Kidney (tissue), 14 donors: ENCODE data around the gene DNAJC1. TPM values are rescaled to one million over a fixed set of nuclear protein-coding genes. Genes with fewer than 3 reads are reported as not detected.

Experiments used
- DNase-seq, 5 donors: peaks; one replicate each; pipeline ENCODE4 v3.0.0-alpha.2; 2013 to 2020
- FAIRE-seq: peaks from 2 replicates; lab custom pipeline; 2012; peaks lifted over from hg19 to GRCh38; lab: Jason Lieb, UNC
- H3K27ac ChIP-seq, 2 donors: one replicate each; pipeline ENCODE4 v1.7.0; 2013; ENCODE audit warnings: low read depth in 2 of 2, low read length in 2 of 2, inconsistent platforms in 1 of 2
- H3K27me3 ChIP-seq: one replicate; pipeline ENCODE4 v1.7.1; 2013; ENCODE audit warnings: low read length, inconsistent platforms; ENCODE audit not compliant: control insufficient read depth, insufficient read depth
- H3K36me3 ChIP-seq, 3 donors: one replicate each; pipeline versions ENCODE4 v1.7.0 to v1.7.1; 2013; ENCODE audit warnings: low read length in 3 of 3, control low read depth in 1 of 3, inconsistent platforms in 1 of 3; ENCODE audit not compliant: insufficient read depth in 3 of 3, control insufficient read depth in 2 of 3
- H3K4me1 ChIP-seq, 3 donors: one replicate each; pipeline versions ENCODE4 v1.7.0 to v1.7.1; 2013; ENCODE audit warnings: low read length in 3 of 3, inconsistent platforms in 1 of 3, low read depth in 1 of 3; ENCODE audit not compliant: control insufficient read depth in 2 of 3, insufficient read depth in 2 of 3
- H3K4me3 ChIP-seq, 3 donors: one replicate each; pipeline versions ENCODE4 v1.7.0 to v1.8.1; 2013; ENCODE audit warnings: low read length in 3 of 3, control low read depth in 1 of 3, inconsistent platforms in 1 of 3
- H3K9ac ChIP-seq, 3 donors: one replicate each; pipeline versions ENCODE4 v1.7.0 to v1.7.1; 2013; ENCODE audit warnings: low read length in 3 of 3, control low read depth in 1 of 3, inconsistent platforms in 1 of 3
- H3K9me3 ChIP-seq, 3 donors: one replicate each; pipeline versions ENCODE4 v1.7.0 to v1.7.1; 2013; ENCODE audit warnings: low read length in 3 of 3, control low read depth in 1 of 3, inconsistent platforms in 1 of 3; ENCODE audit not compliant: control insufficient read depth in 2 of 3, insufficient read depth in 1 of 3
- CTCF ChIP-seq: IDR thresholded peaks from 3 replicates; pipeline ENCODE4 v1.5.1; 2012; ENCODE audit warnings: mild to moderate bottlenecking, moderate library complexity, borderline replicate concordance; ENCODE audit not compliant: insufficient read depth; ENCODE audit errors: extremely low read depth
- intact Hi-C: fragments of 100-400 bp; cut with DNase I; formaldehyde crosslinking; loops from one replicate; pipeline ENCODE4 v1.11.1; 2022
- polyA plus RNA-seq: library from polyadenylated mRNA; stranded (reverse); fragments of 350-450 nt; fragmentation: Illumina TruSeq; extraction: RNeasy Lipid Tissue Mini Kit (QIAGEN cat#74804); gene quantifications from one replicate; pipeline ENCODE4 v1.2.3, GENCODE V29; 2014; ENCODE audit warnings: low read depth, low replicate concordance; ENCODE audit not compliant: insufficient read depth
- total RNA-seq: library from RNA; stranded (reverse); fragmentation: NEBNext Ultra II Directional; extraction: Animal tissue kit (Norgen Biotek cat#: 25700); gene quantifications from one replicate; pipeline ENCODE4 v1.2.1, GENCODE V29; 2021
- donor health status: control.
- donor health status: control.
- donor health status: control.
- donor health status: control.
- donor health status: control.
- donor health status: DM: yes; HTN: yes; CAD: no.
- donor health status: Normal renal cell carcinoma (clear cell type).

DNAJC1 gene
- total and polyA plus RNA-seq, 2 donors from 2014 or later = 33.4 to 34.8 TPM

DNA sequence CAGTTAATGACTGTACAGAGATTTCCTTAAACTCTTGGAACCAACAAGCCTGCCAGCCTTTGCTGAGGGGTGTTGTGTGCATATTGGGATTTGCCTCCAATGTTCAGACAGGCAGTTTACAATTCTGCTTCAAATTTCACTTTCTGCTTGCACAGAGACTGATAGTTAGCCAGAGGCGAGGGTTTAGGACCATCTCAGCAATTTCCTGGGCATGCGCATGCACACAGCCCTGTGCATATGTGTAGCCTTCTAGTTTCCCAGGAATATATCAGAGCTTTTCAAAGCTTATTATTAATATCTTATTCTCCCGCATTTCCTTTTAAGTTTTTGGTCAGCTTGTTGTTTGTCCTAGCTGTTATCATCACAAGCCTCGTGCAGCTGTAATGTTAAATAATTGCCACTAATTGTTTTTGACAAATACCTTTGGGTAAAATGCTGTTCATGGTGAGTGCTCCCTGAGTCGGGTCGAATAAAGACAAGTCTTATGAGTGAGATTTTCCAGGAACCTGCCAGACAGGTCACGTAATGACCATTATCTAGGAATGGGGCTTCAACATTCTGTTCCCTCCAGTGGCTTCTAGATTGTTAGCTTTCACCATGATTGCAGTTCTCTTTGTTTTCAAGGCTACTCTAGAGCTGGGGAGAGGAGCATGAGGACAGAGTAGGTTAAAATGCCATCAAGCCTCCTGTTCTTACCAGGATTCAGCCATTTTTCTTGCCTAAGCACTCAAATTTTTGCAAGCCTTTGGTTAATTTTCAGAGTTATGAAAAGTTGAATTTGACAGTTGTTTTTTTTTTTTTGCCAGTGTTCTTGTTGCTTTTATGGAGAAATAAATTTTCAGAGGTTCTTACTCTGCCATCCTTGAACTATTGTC, 24.1 kb upstream of the DNAJC1 start:
- intact Hi-C loops = no loop called here
- H3K27ac ChIP-seq = no peak overlapping the region
- H3K4me3 ChIP-seq = no peak overlapping the region
- H3K9me3 ChIP-seq = no peaks in the 10 kb centered on the region
- no peak for TF ChIP-seq CTCF
- H3K27me3 ChIP-seq = no peaks in the 10 kb centered on the region
- no peak for FAIRE-seq
- H3K4me1 ChIP-seq = peaks cover 0 to 4% (median 0%) of the 10 kb centered on the region in 3 donors
- no peaks in the 10 kb centered on the region for H3K36me3 ChIP-seq
- H3K9ac ChIP-seq = no peak overlapping the region
- no peak for DNase-seq

GRCh38 chr10:22026287-22026686, 22.8 kb upstream of the DNAJC1 start:
- H3K9ac ChIP-seq = no peak overlapping the region
- no peak for TF ChIP-seq CTCF
- no peaks in the 10 kb centered on the region for H3K27me3 ChIP-seq
- no peaks in the 10 kb centered on the region for H3K36me3 ChIP-seq
- H3K9me3 ChIP-seq = no peaks in the 10 kb centered on the region
- no peak overlapping the region for H3K27ac ChIP-seq
- no peak for DNase-seq
- H3K4me3 ChIP-seq = no peak overlapping the region
- peaks cover 0 to 6% (median 4%) of the 10 kb centered on the region in 3 donors for H3K4me1 ChIP-seq
- intact Hi-C loops = no loop called here
- FAIRE-seq = no peak

GRCh38 chr10:22023508-22023907, 20.0 kb upstream of the DNAJC1 start:
- no peak for DNase-seq
- H3K9me3 ChIP-seq = no peaks in the 10 kb centered on the region
- intact Hi-C loops = no loop called here

More at GRCh38 chr10:22023508-22023907, 20.0 kb upstream of the DNAJC1 start:
- H3K27me3 ChIP-seq = no peaks in the 10 kb centered on the region
- H3K4me3 ChIP-seq = no peak overlapping the region
- no peak overlapping the region for H3K27ac ChIP-seq
- H3K36me3 ChIP-seq = no peaks in the 10 kb centered on the region
- H3K9ac ChIP-seq = no peak overlapping the region
- peaks cover 0 to 6% (median 0%) of the 10 kb centered on the region in 3 donors for H3K4me1 ChIP-seq
- no peak for TF ChIP-seq CTCF
- FAIRE-seq = no peak
